ENCODE data around the gene STRIP2. TPM values are rescaled to one million over a fixed set of nuclear protein-coding genes. Genes with fewer than 3 reads are reported as not detected.

STRIP2 gene
- total and polyA plus RNA-seq, 9 of the 15 experiments (the other 6 are each of a cell fraction or from before 2014, with no cell fraction given), result 10.1 to 81.8 (median 42.3) TPM

GRCh38 chr7:129529643-129530042 lies 95.4 kb downstream of the STRIP2 start:
- CTCF ChIA-PET (ENCODE audit: low intra/inter-chr PET ratio), result interaction anchor here (0.6 kb wide), 1 partner anchor 1191 kb away, joined by 5 read pairs; no protein-coding TSS in a partner anchor

More at GRCh38 chr7:129529643-129530042, 95.4 kb downstream of the STRIP2 start:
- ATAC-seq (peak; percentile 9; the same call in 1 of the 3 replicates), FAIRE-seq (peak; percentile 15), DNase-seq (ENCODE audit: extremely low read depth in 1 of 4, low spot score in 3 of 4) (no peak)
- no TSS peak for BruUV-seq (replicated peaks)
- Histone ChIP-seq H3K9ac (ENCODE audit: insufficient read depth in 1 of 2, low read depth in 2 of 2, low read length in 2 of 2) (no peak overlapping the region), H3K4me2 (ENCODE audit: insufficient read depth, low read length) (no peak overlapping the region), H3K9me3 (replicated peaks; ENCODE audit: control insufficient read depth, insufficient read depth, low read depth, low read length) (no peaks in the 10 kb centered on the region), H2AFZ (ENCODE audit: low read depth, low read length) (no peak overlapping the region), H3K27ac (ENCODE audit: extremely low read depth, low read depth, low read length) (no peak overlapping the region), H3K4me1 (replicated peaks in 1 of 2; ENCODE audit: control insufficient read depth in 2 of 2, insufficient read depth in 2 of 2, low read length in 2 of 2) (peaks cover 6 to 17% of the 10 kb centered on the region in 2 experiments; a peak in 3 of 5 replicates), H3K79me2 (ENCODE audit: control insufficient read depth, insufficient read depth, low read length) (no peaks in the 10 kb centered on the region), H3K4me3 (no peak overlapping the region), H3K9me1 (ENCODE audit: control insufficient read depth, insufficient read depth, low read length) (peaks cover 3% of the 10 kb centered on the region), H3K36me3 (ENCODE audit: control insufficient read depth, insufficient read depth, low read length) (no peaks in the 10 kb centered on the region), H3K27me3 (ENCODE audit: control insufficient read depth in 2 of 2, insufficient read depth in 2 of 2, low read length in 2 of 2) (peaks cover 7 to 35% of the 10 kb centered on the region in 2 experiments; a peak in 3 of 5 replicates), H4K20me1 (replicated peaks; ENCODE audit: control insufficient read depth, insufficient read depth, low read length) (no peaks in the 10 kb centered on the region)
- POLR2A ChIA-PET, result no interaction called here
- in situ Hi-C loops (cut with MboI) (loop anchor here (10.0 kb wide), 1 partner anchor 1705 kb away; no protein-coding TSS in a partner anchor), intact Hi-C loops (cut with micrococcal nuclease) (no loop called here)
- no peak for TF ChIP-seq POLR2G (IDR thresholded peaks at IDR 0.05; ENCODE audit: low read depth, low read length)
- peak in 1 of 3 experiments; percentile 9; a peak in 2 of 6 replicates for TF ChIP-seq CTCF (IDR thresholded peaks at IDR 0.05 in 2 of 3, conservative IDR thresholded peaks at IDR 0.05 in 1 of 3; ENCODE audit: insufficient read depth in 2 of 3, low read depth in 1 of 3, low read length in 3 of 3)
- no peak for TF ChIP-seq HMGXB4 (CRISPR knock-in tag; IDR thresholded peaks at IDR 0.05)
- peak; percentile 62; the same call in 1 of the 2 replicates for TF ChIP-seq PKNOX1 (IDR thresholded peaks at IDR 0.05)
- WGBS (ENCODE audit: insufficient coverage, low coverage, missing lambda C conversion rate), result 9% methylated on average over 4 of the region's 4 CpGs

Data from K562 (cell line).